ENCODE results near the gene FAM98B. TPM values are rescaled to one million over a fixed set of nuclear protein-coding genes. Genes with fewer than 3 reads are reported as not detected.

The FAM98B gene
- total and polyA plus RNA-seq, 2 donors (not counting 1 experiment from before 2014, with no cell fraction given): 4.8 to 9.0 TPM

DNA sequence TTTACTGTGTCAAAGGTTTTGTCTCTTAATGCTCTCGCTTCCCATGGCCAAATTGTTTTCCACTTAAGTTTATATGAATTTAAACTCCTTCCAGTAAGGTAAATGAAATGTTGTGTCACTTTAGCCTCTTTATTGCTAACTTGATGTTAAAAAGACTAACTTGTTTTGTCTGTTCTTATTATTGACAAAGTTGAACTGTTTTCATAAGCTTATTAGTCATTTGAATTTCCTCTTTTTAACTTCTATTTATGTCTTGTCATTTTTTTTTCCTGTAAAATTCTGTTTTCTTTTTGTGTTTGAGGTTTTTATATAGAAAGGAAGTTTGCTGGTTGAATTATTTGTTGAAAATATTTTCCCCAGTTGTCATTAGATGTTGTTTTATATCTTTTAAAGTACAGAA, 25.8 kb downstream of the FAM98B start:
- Histone ChIP-seq H3K4me2 (ENCODE audit: extremely low read depth, insufficient read depth, low read length) (no peak overlapping the region), H3K36me3 (ENCODE audit: control insufficient read depth, insufficient read depth, low read length) (peaks cover under 1% of the 10 kb centered on the region), H3K9ac (ENCODE audit: insufficient read depth, low read length) (no peak overlapping the region), H3K27ac (ENCODE audit: insufficient read depth, low read length) (no peak overlapping the region), H2AFZ (ENCODE audit: low read length) (no peak overlapping the region), H3K27me3 (ENCODE audit: control insufficient read depth, insufficient read depth, low read length) (no peaks in the 10 kb centered on the region), H4K20me1 (ENCODE audit: control insufficient read depth, extremely low read depth, insufficient read depth, low read length) (no peaks in the 10 kb centered on the region), H3K4me3 (replicated peaks in 1 of 4; ENCODE audit: control extremely low read depth in 1 of 4, insufficient read depth in 1 of 4, low read depth in 3 of 4, low read length in 4 of 4) (no peak overlapping the region), H3K4me1 (ENCODE audit: control insufficient read depth, extremely low read depth, insufficient read depth, low read length) (no peaks in the 10 kb centered on the region), H3K9me3 (ENCODE audit: control insufficient read depth, insufficient read depth, low read depth, low read length) (no peaks in the 10 kb centered on the region), H3K79me2 (ENCODE audit: control insufficient read depth, insufficient read depth, low read length) (no peaks in the 10 kb centered on the region)
- DNase-seq (ENCODE audit: low read depth in 2 of 2): no peak
- TF ChIP-seq, protein P1, sequence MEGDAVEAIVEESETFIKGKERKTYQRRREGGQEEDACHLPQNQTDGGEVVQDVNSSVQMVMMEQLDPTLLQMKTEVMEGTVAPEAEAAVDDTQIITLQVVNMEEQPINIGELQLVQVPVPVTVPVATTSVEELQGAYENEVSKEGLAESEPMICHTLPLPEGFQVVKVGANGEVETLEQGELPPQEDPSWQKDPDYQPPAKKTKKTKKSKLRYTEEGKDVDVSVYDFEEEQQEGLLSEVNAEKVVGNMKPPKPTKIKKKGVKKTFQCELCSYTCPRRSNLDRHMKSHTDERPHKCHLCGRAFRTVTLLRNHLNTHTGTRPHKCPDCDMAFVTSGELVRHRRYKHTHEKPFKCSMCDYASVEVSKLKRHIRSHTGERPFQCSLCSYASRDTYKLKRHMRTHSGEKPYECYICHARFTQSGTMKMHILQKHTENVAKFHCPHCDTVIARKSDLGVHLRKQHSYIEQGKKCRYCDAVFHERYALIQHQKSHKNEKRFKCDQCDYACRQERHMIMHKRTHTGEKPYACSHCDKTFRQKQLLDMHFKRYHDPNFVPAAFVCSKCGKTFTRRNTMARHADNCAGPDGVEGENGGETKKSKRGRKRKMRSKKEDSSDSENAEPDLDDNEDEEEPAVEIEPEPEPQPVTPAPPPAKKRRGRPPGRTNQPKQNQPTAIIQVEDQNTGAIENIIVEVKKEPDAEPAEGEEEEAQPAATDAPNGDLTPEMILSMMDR (conservative IDR thresholded peaks at IDR 0.05 in 1 of 2, IDR thresholded peaks at IDR 0.05 in 1 of 2; ENCODE audit: low read depth in 1 of 2, low read length in 2 of 2): no peak
- no peak for TF ChIP-seq EZH2 (IDR thresholded peaks at IDR 0.05; ENCODE audit: low read length, missing control alignments)

DNA sequence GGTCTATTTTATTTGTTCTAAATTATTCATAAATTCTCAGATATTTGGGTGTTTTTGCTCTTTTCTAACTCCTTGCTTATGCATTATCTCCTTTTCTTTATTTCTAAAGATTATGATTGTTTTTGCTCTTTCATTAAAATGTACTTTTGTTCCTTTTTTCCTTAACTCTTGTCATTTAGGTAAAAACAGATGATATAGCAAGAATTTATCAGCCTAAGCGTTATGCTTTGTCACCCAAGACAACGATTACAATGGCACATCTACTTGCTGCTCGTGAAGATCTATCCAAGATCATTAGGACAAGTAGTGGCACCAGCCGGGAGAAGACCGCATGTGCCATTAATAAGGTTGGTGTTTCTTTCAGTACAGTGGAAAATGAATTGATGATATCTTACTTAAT, 27.2 kb downstream of the FAM98B start:
- no peak for TF ChIP-seq EZH2 (IDR thresholded peaks at IDR 0.05; ENCODE audit: low read length, missing control alignments)
- TF ChIP-seq, protein P1 (conservative IDR thresholded peaks at IDR 0.05 in 1 of 2, IDR thresholded peaks at IDR 0.05 in 1 of 2; ENCODE audit: low read depth in 1 of 2, low read length in 2 of 2): no peak
- H3K4me2 ChIP-seq (ENCODE audit: extremely low read depth, insufficient read depth, low read length): no peak overlapping the region
- H3K27me3 ChIP-seq (ENCODE audit: control insufficient read depth, insufficient read depth, low read length): no peaks in the 10 kb centered on the region
- H3K79me2 ChIP-seq (ENCODE audit: control insufficient read depth, insufficient read depth, low read length): no peaks in the 10 kb centered on the region
- no peak overlapping the region for H3K4me3 ChIP-seq (replicated peaks in 1 of 4; ENCODE audit: control extremely low read depth in 1 of 4, insufficient read depth in 1 of 4, low read depth in 3 of 4, low read length in 4 of 4)
- no peak overlapping the region for H3K27ac ChIP-seq (ENCODE audit: insufficient read depth, low read length)
- no peaks in the 10 kb centered on the region for H3K4me1 ChIP-seq (ENCODE audit: control insufficient read depth, extremely low read depth, insufficient read depth, low read length)
- H3K36me3 ChIP-seq (ENCODE audit: control insufficient read depth, insufficient read depth, low read length): no peaks in the 10 kb centered on the region
- no peak overlapping the region for H2AFZ ChIP-seq (ENCODE audit: low read length)
- H3K9ac ChIP-seq (ENCODE audit: insufficient read depth, low read length): no peak overlapping the region
- no peaks in the 10 kb centered on the region for H4K20me1 ChIP-seq (ENCODE audit: control insufficient read depth, extremely low read depth, insufficient read depth, low read length)
- DNase-seq (ENCODE audit: low read depth in 2 of 2): no peak
- H3K9me3 ChIP-seq (ENCODE audit: control insufficient read depth, insufficient read depth, low read depth, low read length): no peaks in the 10 kb centered on the region

DNA sequence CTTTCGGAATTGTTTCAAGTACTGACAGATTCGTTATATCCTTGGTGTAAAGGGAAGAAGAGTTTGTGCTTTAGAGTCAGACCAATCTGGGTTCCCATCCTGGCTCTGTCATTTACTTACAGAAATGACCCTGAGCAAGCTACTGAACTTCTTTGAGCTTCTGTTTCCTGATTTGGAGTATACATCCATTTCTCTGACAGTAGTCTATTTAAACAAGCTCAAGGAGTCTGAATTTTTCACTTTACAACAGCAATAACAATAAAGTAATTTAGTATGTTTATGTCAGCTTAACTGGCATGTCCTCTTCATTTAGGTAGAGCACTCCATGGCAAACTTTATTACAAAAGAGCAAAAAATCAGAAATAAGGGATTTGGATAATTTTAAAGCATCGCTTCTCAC, 27.8 kb downstream of the FAM98B start:
- no peak overlapping the region for H3K4me3 ChIP-seq (replicated peaks in 1 of 4; ENCODE audit: control extremely low read depth in 1 of 4, insufficient read depth in 1 of 4, low read depth in 3 of 4, low read length in 4 of 4)
- no peaks in the 10 kb centered on the region for H4K20me1 ChIP-seq (ENCODE audit: control insufficient read depth, extremely low read depth, insufficient read depth, low read length)
- H2AFZ ChIP-seq (ENCODE audit: low read length): no peak overlapping the region
- H3K36me3 ChIP-seq (ENCODE audit: control insufficient read depth, insufficient read depth, low read length): no peaks in the 10 kb centered on the region
- TF ChIP-seq EZH2 (IDR thresholded peaks at IDR 0.05; ENCODE audit: low read length, missing control alignments): no peak
- TF ChIP-seq, protein P1 (conservative IDR thresholded peaks at IDR 0.05 in 1 of 2, IDR thresholded peaks at IDR 0.05 in 1 of 2; ENCODE audit: low read depth in 1 of 2, low read length in 2 of 2): no peak
- DNase-seq (ENCODE audit: low read depth in 2 of 2): no peak
- H3K4me2 ChIP-seq (ENCODE audit: extremely low read depth, insufficient read depth, low read length): no peak overlapping the region
- H3K79me2 ChIP-seq (ENCODE audit: control insufficient read depth, insufficient read depth, low read length): no peaks in the 10 kb centered on the region
- no peak overlapping the region for H3K27ac ChIP-seq (ENCODE audit: insufficient read depth, low read length)
- no peaks in the 10 kb centered on the region for H3K4me1 ChIP-seq (ENCODE audit: control insufficient read depth, extremely low read depth, insufficient read depth, low read length)
- no peaks in the 10 kb centered on the region for H3K27me3 ChIP-seq (ENCODE audit: control insufficient read depth, insufficient read depth, low read length)
- H3K9ac ChIP-seq (ENCODE audit: insufficient read depth, low read length): no peak overlapping the region
- no peaks in the 10 kb centered on the region for H3K9me3 ChIP-seq (ENCODE audit: control insufficient read depth, insufficient read depth, low read depth, low read length)

Data from fibroblast of lung (primary cell).